Measurements from ENCODE around the gene CENPL.
"Not testable (repeated sequence)": the region's sequence is repeated elsewhere in the genome, so short reads cannot be mapped to it uniquely, and the experiment has no call there.

The CENPL gene

GRCh38 chr1:173856903-173857302 is 32.2 kb upstream of the CENPL start:
- DNase-seq = no peak

GRCh38 chr1:173856014-173856413 is 31.3 kb upstream of the CENPL start:
- no peak for DNase-seq

GRCh38 chr1:173853074-173853473 is 28.4 kb upstream of the CENPL start:
- DNase-seq = peak; percentile 43

- DNase-seq = no peak
These were observed 27.4 kb upstream of the CENPL start for GRCh38 chr1:173852105-173852504.

- DNase-seq = no peak
These were observed 8.1 kb upstream of the CENPL start for GRCh38 chr1:173832748-173833147.

GRCh38 chr1:173827611-173828010 is 2.9 kb upstream of the CENPL start:
- DNase-seq = no peak

- no peak for DNase-seq
These were observed 835 bp downstream of the CENPL start for GRCh38 chr1:173823781-173824314.

- no peak for DNase-seq
These were observed 3.0 kb downstream of the CENPL start for GRCh38 chr1:173821680-173822079.

GRCh38 chr1:173818459-173818858 is 6.2 kb downstream of the CENPL start:
- DNase-seq = peak; percentile 35

GRCh38 chr1:173813654-173814053 is 11.0 kb downstream of the CENPL start:
- not testable (repeated sequence) for DNase-seq

- DNase-seq = no peak
These were observed 21.7 kb downstream of the CENPL start for GRCh38 chr1:173802961-173803360.

GRCh38 chr1:173799995-173800394 is 24.7 kb downstream of the CENPL start:
- DNase-seq = not testable (repeated sequence)

- no peak for DNase-seq
These were observed 26.6 kb downstream of the CENPL start for GRCh38 chr1:173798078-173798477.

- no peak for DNase-seq
These were observed 34.8 kb downstream of the CENPL start for GRCh38 chr1:173789841-173790240.

GRCh38 chr1:173784997-173785396 is 39.7 kb downstream of the CENPL start:
- no peak for DNase-seq

- DNase-seq = no peak
These were observed 44.7 kb downstream of the CENPL start for GRCh38 chr1:173779936-173780335.

- DNase-seq = no peak
These were observed 49.0 kb downstream of the CENPL start for GRCh38 chr1:173775578-173776226.

- DNase-seq = no peak
These were observed 53.1 kb downstream of the CENPL start for GRCh38 chr1:173771560-173771959.

- not testable (repeated sequence) for DNase-seq
These were observed 54.4 kb downstream of the CENPL start for GRCh38 chr1:173770330-173770729.

GRCh38 chr1:173768827-173769226 is 55.9 kb downstream of the CENPL start:
- DNase-seq = no peak

GRCh38 chr1:173768206-173768605 is 56.5 kb downstream of the CENPL start:
- DNase-seq = peak; percentile 43

GRCh38 chr1:173764331-173764730 is 60.4 kb downstream of the CENPL start:
- DNase-seq = not testable (repeated sequence)

- no peak for DNase-seq
These were observed 65.7 kb downstream of the CENPL start for GRCh38 chr1:173758980-173759379.

- no peak for DNase-seq
These were observed 66.6 kb downstream of the CENPL start for GRCh38 chr1:173758110-173758509.

- no peak for DNase-seq
These were observed 67.0 kb downstream of the CENPL start for GRCh38 chr1:173757666-173758065.
